ENCODE data around the gene ACADM.
A peak's percentile ranks its signal among the peaks of the same experiment; 100 is the strongest.
"Not testable (repeated sequence)": the region's sequence is repeated elsewhere in the genome, so short reads cannot be mapped to it uniquely, and the experiment has no call there.

Gene ACADM

GRCh38 chr1:75724472-75725022, at the start of gene ACADM:
ACADM (plus strand) TSS chr1:75724709; CDS start chr1:75724788, 79 bp downstream.
- Histone ChIP-seq H3K9ac (ENCODE audit: low read depth, low read length) (peak within 1 kb of the TSS; percentile 95), H3K36me3 (ENCODE audit: insufficient read depth, low read length) (no peaks in the 10 kb centered on the region; the same call in 1 of the 2 replicates), H3K4me1 (ENCODE audit: insufficient read depth, low read length) (peaks cover 11% of the 10 kb centered on the region), H3K9me3 (ENCODE audit: control insufficient read depth, insufficient read depth, low read length) (no peaks in the 10 kb centered on the region; the same call in 1 of the 2 replicates)

GRCh38 chr1:75677443-75677842, 47.1 kb upstream of the ACADM start:
- H3K4me1 ChIP-seq (ENCODE audit: insufficient read depth, low read length) = peaks cover 6% of the 10 kb centered on the region
- H3K9me3 ChIP-seq (ENCODE audit: control insufficient read depth, insufficient read depth, low read length) = no peaks in the 10 kb centered on the region
- no peaks in the 10 kb centered on the region for H3K36me3 ChIP-seq (ENCODE audit: insufficient read depth, low read length)
- H3K9ac ChIP-seq (ENCODE audit: low read depth, low read length) = peak overlapping the region; percentile 47

GRCh38 chr1:75677964-75678363, 46.5 kb upstream of the ACADM start:
- peak overlapping the region; percentile 47; the same call in 1 of the 2 replicates for H3K9ac ChIP-seq (ENCODE audit: low read depth, low read length)
- H3K4me1 ChIP-seq (ENCODE audit: insufficient read depth, low read length); H3K36me3 ChIP-seq (ENCODE audit: insufficient read depth, low read length); H3K9me3 ChIP-seq (ENCODE audit: control insufficient read depth, insufficient read depth, low read length): not testable (repeated sequence)

GRCh38 chr1:75690547-75690946, 34.0 kb upstream of the ACADM start:
- H3K9ac ChIP-seq (ENCODE audit: low read depth, low read length) = no peak overlapping the region
- no peaks in the 10 kb centered on the region for H3K9me3 ChIP-seq (ENCODE audit: control insufficient read depth, insufficient read depth, low read length)
- no peaks in the 10 kb centered on the region for H3K4me1 ChIP-seq (ENCODE audit: insufficient read depth, low read length)
- H3K36me3 ChIP-seq (ENCODE audit: insufficient read depth, low read length) = no peaks in the 10 kb centered on the region

DNA sequence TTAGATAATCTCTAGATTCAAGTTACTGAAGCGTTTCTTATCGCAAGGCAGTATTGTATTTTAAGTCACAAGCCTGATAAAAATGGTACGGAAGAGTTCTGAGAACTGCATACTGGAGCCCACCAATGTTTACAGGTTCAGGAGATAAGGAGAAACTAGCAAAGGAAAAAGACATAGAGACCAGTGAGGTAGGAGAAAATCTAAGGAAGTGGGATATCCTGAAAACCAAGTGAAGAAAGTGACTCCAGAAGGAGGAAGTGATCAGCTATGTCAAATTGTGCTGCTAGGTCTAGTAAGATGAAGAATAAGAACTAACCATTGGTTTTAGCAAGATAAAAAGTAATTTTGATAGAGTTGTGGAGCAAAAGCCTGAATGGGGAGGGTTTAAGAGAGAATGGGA, 31.0 kb upstream of the ACADM start:
- H3K36me3 ChIP-seq (ENCODE audit: insufficient read depth, low read length) = no peaks in the 10 kb centered on the region
- no peaks in the 10 kb centered on the region for H3K4me1 ChIP-seq (ENCODE audit: insufficient read depth, low read length)
- H3K9ac ChIP-seq (ENCODE audit: low read depth, low read length) = no peak overlapping the region
- H3K9me3 ChIP-seq (ENCODE audit: control insufficient read depth, insufficient read depth, low read length) = no peaks in the 10 kb centered on the region

- Histone ChIP-seq H3K9me3 (ENCODE audit: control insufficient read depth, insufficient read depth, low read length) (no peaks in the 10 kb centered on the region), H3K4me1 (ENCODE audit: insufficient read depth, low read length) (no peaks in the 10 kb centered on the region), H3K9ac (ENCODE audit: low read depth, low read length) (no peak overlapping the region)
Observed at GRCh38 chr1:75696000-75696399, 28.5 kb upstream of the ACADM start.

GRCh38 chr1:75707191-75707590, 17.3 kb upstream of the ACADM start:
- Histone ChIP-seq H3K36me3 (ENCODE audit: insufficient read depth, low read length) (no peaks in the 10 kb centered on the region), H3K4me1 (ENCODE audit: insufficient read depth, low read length) (no peaks in the 10 kb centered on the region), H3K9ac (ENCODE audit: low read depth, low read length) (no peak overlapping the region), H3K9me3 (ENCODE audit: control insufficient read depth, insufficient read depth, low read length) (no peaks in the 10 kb centered on the region)

More at GRCh38 chr1:75696000-75696399, 28.5 kb upstream of the ACADM start:
- no peaks in the 10 kb centered on the region for H3K36me3 ChIP-seq (ENCODE audit: insufficient read depth, low read length)

DNA sequence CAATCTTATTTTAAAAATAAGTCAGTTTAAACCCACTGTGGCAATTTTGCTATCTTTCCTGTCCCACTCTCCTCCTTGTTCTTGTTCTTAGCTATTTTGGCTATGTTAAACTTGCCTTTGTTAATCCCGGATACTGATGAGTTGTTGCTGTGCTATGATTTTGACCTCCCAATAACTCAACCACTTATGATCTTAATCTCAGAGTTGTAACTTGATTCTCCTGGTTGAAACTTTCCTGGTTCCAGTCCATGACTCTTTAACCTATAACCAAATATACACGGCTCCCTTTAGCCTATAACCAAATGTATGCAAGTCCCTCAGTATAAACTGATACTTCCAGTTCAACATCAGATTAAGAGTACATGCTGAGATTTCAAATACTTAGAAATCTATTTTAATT, 15.6 kb upstream of the ACADM start:
- no peak overlapping the region for H3K9ac ChIP-seq (ENCODE audit: low read depth, low read length)
- H3K9me3 ChIP-seq (ENCODE audit: control insufficient read depth, insufficient read depth, low read length) = no peaks in the 10 kb centered on the region
- no peaks in the 10 kb centered on the region for H3K36me3 ChIP-seq (ENCODE audit: insufficient read depth, low read length)
- no peaks in the 10 kb centered on the region for H3K4me1 ChIP-seq (ENCODE audit: insufficient read depth, low read length)

GRCh38 chr1:75710832-75711231, 13.7 kb upstream of the ACADM start:
- Histone ChIP-seq H3K36me3 (ENCODE audit: insufficient read depth, low read length) (no peaks in the 10 kb centered on the region), H3K9ac (ENCODE audit: low read depth, low read length) (no peak overlapping the region), H3K4me1 (ENCODE audit: insufficient read depth, low read length) (no peaks in the 10 kb centered on the region), H3K9me3 (ENCODE audit: control insufficient read depth, insufficient read depth, low read length) (no peaks in the 10 kb centered on the region)

GRCh38 chr1:75711846-75712245, 12.7 kb upstream of the ACADM start:
- H3K4me1 ChIP-seq (ENCODE audit: insufficient read depth, low read length) = no peaks in the 10 kb centered on the region
- no peak overlapping the region for H3K9ac ChIP-seq (ENCODE audit: low read depth, low read length)
- H3K9me3 ChIP-seq (ENCODE audit: control insufficient read depth, insufficient read depth, low read length) = no peaks in the 10 kb centered on the region
- H3K36me3 ChIP-seq (ENCODE audit: insufficient read depth, low read length) = no peaks in the 10 kb centered on the region

GRCh38 chr1:75712306-75712705, 12.2 kb upstream of the ACADM start:
- Histone ChIP-seq H3K9me3 (ENCODE audit: control insufficient read depth, insufficient read depth, low read length) (no peaks in the 10 kb centered on the region), H3K36me3 (ENCODE audit: insufficient read depth, low read length) (no peaks in the 10 kb centered on the region), H3K9ac (ENCODE audit: low read depth, low read length) (no peak overlapping the region), H3K4me1 (ENCODE audit: insufficient read depth, low read length) (no peaks in the 10 kb centered on the region)

GRCh38 chr1:75719810-75720209, 4.7 kb upstream of the ACADM start:
- H3K9me3 ChIP-seq (ENCODE audit: control insufficient read depth, insufficient read depth, low read length) = no peaks in the 10 kb centered on the region; the same call in 1 of the 2 replicates

DNA sequence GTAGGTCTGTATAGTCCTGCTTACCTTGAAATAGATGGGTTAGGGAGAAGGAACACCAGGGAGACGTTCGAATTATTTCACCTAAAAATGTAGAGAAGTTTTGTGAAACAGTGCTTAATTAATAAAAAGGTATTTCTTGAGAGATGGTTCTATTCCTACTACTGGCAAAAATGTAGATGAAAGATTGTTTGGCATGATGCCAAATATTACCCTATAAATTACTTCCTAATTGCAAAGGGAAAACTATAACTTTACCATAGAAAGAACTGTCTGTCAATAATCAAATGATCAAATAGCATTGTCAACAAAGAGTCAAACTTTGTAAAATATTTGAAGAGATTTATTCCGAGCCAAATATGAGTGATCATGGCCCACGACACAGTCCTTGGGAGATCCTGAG, 4.2 kb upstream of the ACADM start:
- Histone ChIP-seq H3K4me1 (ENCODE audit: insufficient read depth, low read length) (0 out of 2 replicates have a peak, but pooled peaks cover 4% of the 10 kb centered on the region), H3K36me3 (ENCODE audit: insufficient read depth, low read length) (no peaks in the 10 kb centered on the region), H3K9ac (ENCODE audit: low read depth, low read length) (no peak overlapping the region), H3K9me3 (ENCODE audit: control insufficient read depth, insufficient read depth, low read length) (no peaks in the 10 kb centered on the region; the same call in 1 of the 2 replicates)

More at GRCh38 chr1:75719810-75720209, 4.7 kb upstream of the ACADM start:
- Histone ChIP-seq H3K36me3 (ENCODE audit: insufficient read depth, low read length) (no peaks in the 10 kb centered on the region), H3K4me1 (ENCODE audit: insufficient read depth, low read length) (0 out of 2 replicates have a peak, but pooled peaks cover 4% of the 10 kb centered on the region), H3K9ac (ENCODE audit: low read depth, low read length) (no peak overlapping the region)

DNA sequence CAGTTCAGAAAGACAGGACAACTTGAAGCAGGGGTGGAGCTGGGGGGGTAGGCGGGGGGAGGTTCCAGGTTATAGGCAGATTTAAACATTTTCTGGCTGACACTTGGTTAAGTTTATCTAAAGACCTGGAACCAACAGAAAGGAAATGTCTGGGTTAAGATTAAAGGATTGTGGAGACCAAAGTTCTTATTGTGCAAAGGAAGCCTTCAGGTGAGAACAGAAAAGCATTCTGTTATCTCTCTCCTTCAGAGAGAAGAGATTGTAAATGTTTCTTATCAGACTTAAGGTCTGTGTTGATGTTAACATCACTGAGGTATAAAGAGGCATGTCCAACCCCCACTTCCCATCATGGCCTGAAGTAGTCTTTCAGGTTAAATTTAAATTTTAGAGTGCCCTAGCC, 3.7 kb upstream of the ACADM start:
- no peaks in the 10 kb centered on the region; the same call in 1 of the 2 replicates for H3K9me3 ChIP-seq (ENCODE audit: control insufficient read depth, insufficient read depth, low read length)
- H3K9ac ChIP-seq (ENCODE audit: low read depth, low read length) = no peak overlapping the region

DNA sequence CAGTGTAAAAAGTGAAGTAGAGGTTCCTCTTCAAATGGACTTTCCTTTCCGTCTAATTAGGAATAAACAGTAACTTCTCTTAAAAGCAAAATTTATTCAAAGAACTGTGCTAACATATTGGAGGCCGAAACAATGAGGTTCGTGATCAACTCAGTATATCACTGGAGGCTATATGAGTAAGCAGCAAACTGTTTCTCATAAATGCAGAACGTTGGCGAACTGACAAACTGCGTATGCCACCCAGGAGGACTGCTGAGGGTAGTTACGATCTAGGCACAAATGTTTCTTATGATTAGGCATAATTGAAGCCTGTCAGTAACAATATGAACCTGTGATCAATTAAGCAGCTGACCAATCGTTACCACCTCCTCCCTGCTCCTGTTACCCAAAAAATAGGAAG, 2.3 kb upstream of the ACADM start:
- not testable (repeated sequence) for H3K4me1 ChIP-seq (ENCODE audit: insufficient read depth, low read length); H3K9ac ChIP-seq (ENCODE audit: low read depth, low read length); H3K36me3 ChIP-seq (ENCODE audit: insufficient read depth, low read length); H3K9me3 ChIP-seq (ENCODE audit: control insufficient read depth, insufficient read depth, low read length)

More for the DNA sequence above, 3.7 kb upstream of the ACADM start:
- no peaks in the 10 kb centered on the region for H3K36me3 ChIP-seq (ENCODE audit: insufficient read depth, low read length)
- 0 out of 2 replicates have a peak, but pooled peaks cover 4% of the 10 kb centered on the region for H3K4me1 ChIP-seq (ENCODE audit: insufficient read depth, low read length)

All from ES-I3 (cell line).